ENCODE data around the gene LYG1.

LYG1 gene

DNA sequence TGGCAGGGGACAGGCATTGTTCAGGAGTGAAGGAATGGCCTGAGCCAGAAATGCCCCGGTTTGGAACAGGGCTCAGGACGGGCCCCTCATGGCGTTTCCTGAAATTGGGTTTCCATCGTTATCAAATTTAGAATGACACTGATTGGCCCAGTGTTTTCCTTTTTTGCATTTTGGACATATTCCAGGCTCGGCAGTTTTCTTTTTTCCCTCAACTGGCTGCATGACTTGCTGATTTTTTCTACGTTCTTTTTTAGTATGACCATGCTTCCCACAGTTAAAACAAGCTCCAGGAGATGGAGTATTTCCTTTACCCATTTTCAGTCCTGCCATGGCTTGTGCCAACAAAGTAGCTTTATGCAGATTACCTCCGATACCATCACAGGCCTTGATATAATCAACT is 25.1 kb downstream of the LYG1 start:
- DNase-seq (ENCODE audit: low read depth in 2 of 2) = no peak

DNA sequence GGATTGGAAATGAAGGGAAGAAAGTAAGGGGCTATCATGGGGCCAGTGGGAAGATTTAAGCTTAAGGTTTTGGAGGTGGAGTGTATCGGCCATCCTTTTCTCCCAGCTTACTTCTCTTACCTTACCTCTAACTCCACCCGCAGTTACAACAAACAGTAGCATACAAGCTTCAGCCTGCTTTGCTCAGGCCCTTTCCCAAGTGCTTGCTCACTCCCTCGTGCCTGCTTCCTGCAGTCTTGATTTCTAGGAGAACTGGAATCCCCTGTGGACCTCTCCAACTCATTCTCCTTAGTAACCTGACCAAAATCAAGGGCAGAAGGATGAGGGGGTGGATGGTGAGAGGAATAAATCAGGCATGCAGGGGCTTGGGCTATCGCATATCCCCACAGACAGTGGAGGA is 39.8 kb downstream of the LYG1 start:
- DNase-seq (ENCODE audit: low read depth in 2 of 2) = no peak

DNA sequence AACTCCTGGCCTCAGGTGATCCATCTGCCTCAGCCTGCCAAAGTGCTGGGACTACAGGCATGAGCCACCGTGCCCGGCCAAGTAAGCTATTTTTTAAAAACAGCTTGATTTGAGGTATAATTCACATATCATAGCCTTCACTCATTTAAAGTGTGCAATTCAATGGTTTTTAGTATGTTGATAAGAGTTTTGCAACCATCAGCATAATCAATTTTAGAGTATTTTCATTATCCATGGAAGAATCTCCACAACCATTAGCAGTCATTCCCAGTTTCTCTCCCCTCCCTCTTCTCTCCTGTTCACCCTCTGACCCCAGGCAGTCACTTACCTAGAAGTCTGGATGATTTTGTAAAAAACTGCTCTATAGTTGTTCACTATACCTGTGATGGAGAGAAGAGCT is 40.8 kb downstream of the LYG1 start:
- no peak for DNase-seq (ENCODE audit: low read depth in 2 of 2)

DNA sequence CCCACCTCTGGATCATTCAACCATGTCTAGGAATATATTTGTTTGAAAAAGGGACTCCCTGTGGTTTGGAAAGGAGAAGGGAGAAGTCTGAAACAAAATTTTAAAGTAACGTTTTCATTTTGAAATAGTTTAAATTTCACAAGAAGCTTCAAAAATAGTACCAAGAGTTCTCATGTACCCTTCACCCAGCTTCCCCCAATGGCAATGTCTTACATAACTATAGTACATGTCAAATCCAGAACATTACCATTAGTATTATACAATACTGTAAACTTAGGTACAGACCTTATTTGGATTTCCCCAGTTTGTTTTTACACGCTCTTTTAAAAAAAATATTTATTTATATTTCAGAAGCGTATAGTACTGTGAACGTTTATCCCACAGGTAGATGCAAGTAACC is 41.5 kb downstream of the LYG1 start:
- DNase-seq (ENCODE audit: low read depth in 2 of 2) = no peak

DNA sequence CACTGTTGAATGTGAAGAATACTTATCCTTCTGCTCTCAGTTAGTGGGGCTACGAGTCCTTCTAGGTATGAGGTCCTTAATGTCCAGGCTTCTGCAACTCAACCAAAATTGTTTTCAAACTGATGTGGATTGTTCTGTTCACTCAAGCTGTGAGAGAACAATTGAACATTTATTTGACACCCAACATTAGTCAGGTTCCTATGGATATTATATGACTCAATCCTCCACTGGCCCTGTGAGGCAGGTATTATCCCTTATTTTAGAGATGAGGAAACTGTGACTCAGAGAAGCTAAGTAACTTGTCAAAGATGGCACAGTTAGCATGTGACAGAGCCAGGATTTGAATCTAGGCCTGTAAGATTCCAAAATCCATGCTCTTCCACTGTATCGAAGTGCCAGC is 44.3 kb downstream of the LYG1 start:
- DNase-seq (ENCODE audit: low read depth in 2 of 2) = no peak

DNA sequence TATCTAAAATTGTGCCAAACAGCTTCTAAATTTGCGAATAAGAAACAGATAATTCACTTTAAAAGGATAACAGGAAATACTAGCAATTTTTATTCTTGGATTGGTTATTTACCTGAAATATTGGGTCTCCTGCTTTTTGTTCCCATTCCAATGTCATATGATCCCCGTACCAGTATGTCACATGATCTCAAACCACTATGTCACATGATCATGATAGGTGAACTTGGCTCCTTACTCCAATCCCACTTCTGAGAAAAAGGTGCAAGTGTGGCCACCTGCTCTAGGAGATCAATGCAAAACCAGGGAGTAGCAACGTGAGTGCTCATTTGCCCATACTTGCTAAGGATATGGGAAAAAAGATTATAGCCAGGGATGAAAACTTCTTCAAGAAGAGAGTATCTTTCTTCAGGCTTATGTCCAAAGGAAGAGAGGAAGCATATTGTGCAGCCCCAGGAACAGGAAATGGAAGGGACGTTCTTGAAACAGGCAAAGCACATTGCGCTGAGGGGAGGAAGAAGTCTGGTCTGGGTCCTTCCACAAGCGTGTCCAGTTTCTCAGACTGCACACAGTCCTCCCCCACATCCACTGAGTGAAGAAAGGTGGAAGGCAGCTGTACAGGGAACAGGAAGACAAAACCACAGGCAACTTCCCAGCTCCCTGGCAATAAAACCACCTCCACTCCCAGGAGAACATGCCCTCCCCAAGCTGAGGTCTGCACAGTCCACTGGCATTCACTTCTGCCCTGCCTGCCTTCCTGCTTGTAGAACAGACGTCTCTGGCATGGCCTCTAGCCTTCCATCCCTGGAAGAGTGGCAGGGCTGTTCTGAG is 45.3 kb downstream of the LYG1 start, which contains the start of gene LYG2:
Gene LYG2 (minus strand): TSS at position 176 of the 828 bp plus-strand sequence. CDS start 1,406 bp downstream, outside the sequence.
- no peak for DNase-seq (ENCODE audit: low read depth in 2 of 2)

DNA sequence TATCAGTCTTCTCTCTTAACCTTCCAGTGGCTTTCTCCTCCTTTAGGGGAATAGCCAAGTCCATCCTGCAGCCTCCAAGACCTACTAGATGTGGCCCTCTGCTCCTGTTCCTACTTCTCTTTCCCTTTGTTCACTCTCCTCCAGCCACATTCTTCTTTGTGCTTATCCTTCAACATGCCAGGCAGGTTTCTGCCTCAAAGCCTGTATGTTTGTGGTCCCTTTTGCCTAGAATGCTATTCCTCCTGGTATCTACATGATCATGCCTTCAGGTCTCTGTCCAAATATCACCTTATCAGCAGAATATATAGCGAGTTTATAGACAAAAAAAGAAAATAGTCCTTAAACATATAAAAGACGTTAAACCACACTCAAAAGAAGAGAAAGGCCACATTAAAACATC is 51.0 kb downstream of the LYG1 start:
- DNase-seq (ENCODE audit: low read depth in 2 of 2) = no peak

DNA sequence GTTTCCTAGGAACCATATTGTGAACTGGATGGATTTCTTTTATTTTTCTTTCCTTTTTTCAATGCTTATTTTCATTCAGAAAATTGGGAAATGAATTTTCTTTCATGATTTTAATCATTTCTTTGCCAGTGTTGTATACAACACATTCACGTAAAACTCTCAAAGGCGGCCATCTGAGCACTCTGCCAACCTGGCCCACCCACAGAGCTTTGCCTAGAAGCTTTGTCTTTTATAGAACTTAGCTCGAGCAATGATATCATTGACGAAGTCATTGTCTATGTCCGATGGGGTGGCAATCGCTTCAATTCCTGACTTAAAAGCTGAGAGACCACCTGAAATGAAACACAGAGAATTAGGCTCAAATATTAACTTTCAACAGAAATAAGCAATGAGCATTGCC is 58.8 kb downstream of the LYG1 start:
- DNase-seq (ENCODE audit: low read depth in 2 of 2) = no peak

DNA sequence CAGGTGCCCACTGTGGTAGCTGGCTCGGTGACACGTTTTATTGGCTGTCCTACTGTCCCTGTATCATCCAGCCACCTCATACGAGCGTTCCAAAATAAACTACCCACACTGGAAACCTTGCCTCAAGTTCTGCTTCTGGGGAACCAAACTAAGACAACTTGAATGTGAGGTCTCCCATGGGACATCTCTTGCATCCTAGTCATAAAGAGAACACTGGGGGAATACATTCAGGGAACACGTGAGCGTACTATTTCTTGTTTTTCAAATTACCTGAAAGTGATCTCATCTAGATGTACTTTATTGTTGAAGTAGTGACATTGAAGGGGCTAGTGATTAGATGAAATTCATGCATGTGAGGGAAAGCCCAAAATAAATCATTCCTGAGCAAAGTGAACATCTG is 60.6 kb downstream of the LYG1 start:
- DNase-seq (ENCODE audit: low read depth in 2 of 2) = no peak

DNA sequence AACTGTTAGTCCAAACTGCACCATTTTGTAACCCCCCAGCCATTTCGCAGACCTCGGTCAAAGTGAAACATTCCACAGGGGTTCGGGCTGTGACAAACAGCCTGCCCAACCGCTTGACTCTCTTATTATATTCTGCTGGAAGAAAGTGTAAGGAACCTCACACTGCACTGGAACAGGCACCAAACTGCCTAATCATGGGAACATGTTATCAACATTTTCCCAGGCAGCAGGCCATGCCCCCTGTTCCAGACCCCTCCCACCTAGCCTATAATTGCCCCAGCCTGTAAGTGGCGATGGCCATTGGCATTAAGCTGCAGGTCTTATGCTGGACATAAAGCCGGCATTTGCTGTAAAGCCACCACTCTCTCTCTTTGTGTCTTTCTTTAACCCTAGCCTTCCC is 62.4 kb downstream of the LYG1 start:
- DNase-seq (ENCODE audit: low read depth in 2 of 2) = no peak

Measured in stimulated activated CD8-positive, alpha-beta memory T cell treated with anti-CD3 and anti-CD28 coated beads, Interleukin-15, amount 100 ng/mL, for 4 hours (primary cell).